DND-41 (cell line): ENCODE results near the gene LRRC8D.

Experiments used
- ATAC-seq: fragments of 200-7000 bp; cut with Tn5 transposase; 3 replicates; pipeline ENCODE4 v1.9.1; 2021; ENCODE audit warnings: low read depth; ENCODE audit not compliant: insufficient read depth
- DNase-seq: peaks from one replicate; pipeline ENCODE4 v3.0.0-alpha.2; 2020
- H2AFZ ChIP-seq: 2 replicates; pipeline ENCODE4 v1.6.0; 2012; ENCODE audit warnings: low read depth, low read length
- H3K27ac ChIP-seq: 2 replicates; pipeline ENCODE4 v1.5.1; 2012; ENCODE audit warnings: low read length, inconsistent platforms
- H3K27me3 ChIP-seq: fragments of 200-600 bp; sonication (generic); 2 replicates; pipeline ENCODE4 v1.6.0; 2012; ENCODE audit warnings: low read length, mild to moderate bottlenecking, inconsistent platforms; ENCODE audit not compliant: insufficient read depth, poor library complexity
- H3K36me3 ChIP-seq: 2 replicates; pipeline ENCODE4 v1.5.1; 2012; ENCODE audit warnings: low read length, inconsistent platforms; ENCODE audit not compliant: insufficient read depth
- H3K4me1 ChIP-seq: 2 replicates; pipeline ENCODE4 v1.5.1; 2012; ENCODE audit warnings: mild to moderate bottlenecking, low read length; ENCODE audit not compliant: insufficient read depth
- H3K4me2 ChIP-seq: 2 replicates; pipeline ENCODE4 v1.6.0; 2012; ENCODE audit warnings: mild to moderate bottlenecking, moderate library complexity, low read length, inconsistent platforms; ENCODE audit not compliant: insufficient read depth
- H3K4me3 ChIP-seq, 2 experiments: fragments of 200-600 bp in 1 of 2; shearing (Covaris generic) in 1 of 2; 2 replicates each; pipeline ENCODE4 v1.5.1; 2012 to 2016; ENCODE audit warnings: inconsistent platforms in 2 of 2, low read length in 2 of 2, mild to moderate bottlenecking in 2 of 2, low read depth in 1 of 2, moderate library complexity in 1 of 2
- H3K79me2 ChIP-seq: 2 replicates; pipeline ENCODE4 v1.6.0; 2012; ENCODE audit warnings: low read length, inconsistent platforms; ENCODE audit not compliant: insufficient read depth
- H3K9ac ChIP-seq: 2 replicates; pipeline ENCODE4 v1.6.0; 2012; ENCODE audit warnings: low read depth, mild to moderate bottlenecking, inconsistent platforms, low read length, moderate library complexity
- H3K9me3 ChIP-seq: 2 replicates; pipeline ENCODE4 v1.5.1; 2012; ENCODE audit warnings: low read length, moderate library complexity, mild to moderate bottlenecking, inconsistent platforms; ENCODE audit not compliant: insufficient read depth, severe bottlenecking
- H4K20me1 ChIP-seq: 2 replicates; pipeline ENCODE4 v1.6.0; 2012; ENCODE audit warnings: low read length; ENCODE audit not compliant: insufficient read depth
- EZH2 ChIP-seq: IDR thresholded peaks from 3 replicates; pipeline ENCODE4 v1.6.1; 2012; ENCODE audit warnings: borderline replicate concordance, low read depth, mild to moderate bottlenecking, moderate library complexity, low read length, inconsistent platforms; ENCODE audit not compliant: severe bottlenecking
- TF ChIP-seq, protein P1 (sequence below): IDR thresholded peaks from 2 replicates; pipeline ENCODE4 v1.5.1; 2012; ENCODE audit warnings: borderline replicate concordance, low read length, moderate library complexity, mild to moderate bottlenecking; ENCODE audit not compliant: poor library complexity, severe bottlenecking; ENCODE audit errors: extremely low read depth

LRRC8D gene

DNA sequence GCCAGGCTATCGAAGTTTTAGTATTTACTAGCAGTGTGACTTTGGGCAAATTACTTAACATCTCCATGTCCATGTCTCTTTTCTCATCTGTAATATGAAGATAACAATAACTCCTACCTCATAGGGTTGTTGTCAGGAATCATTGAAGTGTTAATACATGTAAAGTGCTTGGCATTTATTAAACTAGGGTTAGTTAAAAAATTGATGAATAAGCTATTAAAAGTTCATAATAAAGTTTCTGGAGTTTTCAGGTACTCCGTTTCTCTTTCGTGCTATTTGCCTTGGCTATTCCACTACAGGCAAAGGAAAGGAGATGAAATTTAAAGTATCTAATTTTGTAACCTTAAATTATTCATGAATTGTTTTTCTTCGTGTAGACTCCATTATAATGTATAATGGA is 16.7 kb downstream of the LRRC8D start:
- Histone ChIP-seq H2AFZ (no peak overlapping the region), H3K9me3 (no peaks in the 10 kb centered on the region), H3K79me2 (peaks cover 36% of the 10 kb centered on the region), H3K27me3 (no peaks in the 10 kb centered on the region), H4K20me1 (0 out of 2 replicates have a peak, but pooled peaks cover 2% of the 10 kb centered on the region), H3K9ac (no peak overlapping the region), H3K4me3 (no peak overlapping the region), H3K36me3 (no peaks in the 10 kb centered on the region), H3K27ac (no peak overlapping the region), H3K4me1 (peaks cover 20% of the 10 kb centered on the region), H3K4me2 (no peak overlapping the region)
- no peak for TF ChIP-seq EZH2
- TF ChIP-seq, protein P1, sequence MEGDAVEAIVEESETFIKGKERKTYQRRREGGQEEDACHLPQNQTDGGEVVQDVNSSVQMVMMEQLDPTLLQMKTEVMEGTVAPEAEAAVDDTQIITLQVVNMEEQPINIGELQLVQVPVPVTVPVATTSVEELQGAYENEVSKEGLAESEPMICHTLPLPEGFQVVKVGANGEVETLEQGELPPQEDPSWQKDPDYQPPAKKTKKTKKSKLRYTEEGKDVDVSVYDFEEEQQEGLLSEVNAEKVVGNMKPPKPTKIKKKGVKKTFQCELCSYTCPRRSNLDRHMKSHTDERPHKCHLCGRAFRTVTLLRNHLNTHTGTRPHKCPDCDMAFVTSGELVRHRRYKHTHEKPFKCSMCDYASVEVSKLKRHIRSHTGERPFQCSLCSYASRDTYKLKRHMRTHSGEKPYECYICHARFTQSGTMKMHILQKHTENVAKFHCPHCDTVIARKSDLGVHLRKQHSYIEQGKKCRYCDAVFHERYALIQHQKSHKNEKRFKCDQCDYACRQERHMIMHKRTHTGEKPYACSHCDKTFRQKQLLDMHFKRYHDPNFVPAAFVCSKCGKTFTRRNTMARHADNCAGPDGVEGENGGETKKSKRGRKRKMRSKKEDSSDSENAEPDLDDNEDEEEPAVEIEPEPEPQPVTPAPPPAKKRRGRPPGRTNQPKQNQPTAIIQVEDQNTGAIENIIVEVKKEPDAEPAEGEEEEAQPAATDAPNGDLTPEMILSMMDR: no peak
- ATAC-seq (no peak), DNase-seq (no peak)

DNA sequence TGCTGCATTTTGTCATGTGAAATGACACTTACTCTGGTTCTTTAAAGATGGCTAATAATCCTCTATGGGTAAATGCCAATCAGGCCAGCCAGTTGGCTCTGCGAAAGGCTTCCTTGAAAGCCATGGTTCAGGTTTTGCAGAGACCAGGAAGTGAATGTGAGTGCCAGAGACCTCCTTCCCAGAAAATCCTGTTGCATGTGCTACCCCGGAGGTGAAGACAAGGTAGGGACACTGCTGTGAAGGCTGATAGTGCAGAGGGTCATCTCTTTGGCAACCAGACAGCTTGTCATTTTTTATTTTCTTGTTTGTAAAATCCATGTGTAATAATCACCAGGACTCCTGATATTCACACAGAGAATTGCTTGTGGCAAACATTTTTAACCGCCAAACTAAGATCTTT is 18.7 kb downstream of the LRRC8D start:
- H3K4me1 ChIP-seq: peaks cover 34% of the 10 kb centered on the region
- no peak for TF ChIP-seq EZH2
- TF ChIP-seq, protein P1: no peak
- no peak for ATAC-seq

DNA sequence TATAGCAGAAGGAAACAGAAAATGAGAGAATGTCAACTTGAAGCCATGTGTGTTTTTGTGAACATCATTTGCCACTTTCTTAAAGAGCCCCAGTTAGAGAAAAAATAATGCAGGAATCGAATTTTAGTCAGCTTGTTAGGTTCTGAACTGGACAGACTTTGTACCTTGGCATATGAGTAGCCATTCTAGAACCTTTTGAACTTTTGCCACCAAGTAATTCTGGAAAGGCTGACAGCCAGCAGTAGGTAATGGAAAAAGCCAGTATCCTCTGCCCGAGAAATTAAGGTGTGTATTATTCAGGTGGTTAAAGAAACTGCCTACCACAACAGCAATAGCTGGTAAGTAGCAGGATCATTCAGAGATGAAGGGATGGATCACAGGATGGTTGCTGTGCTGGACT is 20.7 kb downstream of the LRRC8D start:
- Histone ChIP-seq H3K27me3 (no peaks in the 10 kb centered on the region), H2AFZ (no peak overlapping the region), H3K4me3 (no peak overlapping the region), H3K9ac (no peak overlapping the region), H4K20me1 (0 out of 2 replicates have a peak, but pooled peaks cover 2% of the 10 kb centered on the region), H3K9me3 (no peaks in the 10 kb centered on the region), H3K4me1 (peaks cover 54% of the 10 kb centered on the region), H3K4me2 (peak overlapping the region; percentile 24; the same call in 1 of the 2 replicates), H3K27ac (peak overlapping the region; percentile 41), H3K36me3 (peaks cover 11% of the 10 kb centered on the region), H3K79me2 (peaks cover 56% of the 10 kb centered on the region)
- no peak for TF ChIP-seq EZH2
- TF ChIP-seq, protein P1: no peak
- ATAC-seq (no peak), DNase-seq (no peak)

More for the DNA sequence above, 18.7 kb downstream of the LRRC8D start:
- Histone ChIP-seq H3K9ac (no peak overlapping the region), H3K27me3 (no peaks in the 10 kb centered on the region), H3K36me3 (no peaks in the 10 kb centered on the region; the same call in 1 of the 2 replicates), H3K9me3 (no peaks in the 10 kb centered on the region), H4K20me1 (0 out of 2 replicates have a peak, but pooled peaks cover 2% of the 10 kb centered on the region), H2AFZ (no peak overlapping the region), H3K4me3 (no peak overlapping the region), H3K4me2 (no peak overlapping the region), H3K79me2 (peaks cover 41% of the 10 kb centered on the region), H3K27ac (peak overlapping the region; percentile 8; the same call in 1 of the 2 replicates)
- no peak for DNase-seq
